Stomach (tissue), 9 donors: ENCODE measurements around the gene TIMELESS. TPM values are rescaled to one million over a fixed set of nuclear protein-coding genes. Genes with fewer than 3 reads are reported as not detected.

Source experiments
- DNase-seq, 2 donors: peaks; one replicate each; pipeline versions ENCODE4 v3.0.0 to v3.0.0-alpha.2; 2013 to 2019
- H3K27ac ChIP-seq, 5 donors: fragments of 200-600 bp in 4 of 5; sonication (generic) in 4 of 5; one replicate each; pipeline ENCODE4 v1.5.1; 2013 to 2019; ENCODE audit warnings: mild to moderate bottlenecking in 1 of 5, moderate library complexity in 1 of 5
- H3K27me3 ChIP-seq, 3 donors: fragments of 200-600 bp; sonication (generic); one replicate each; pipeline ENCODE4 v1.5.1; 2017 to 2019; ENCODE audit warnings: mixed run types in 1 of 3
- H3K36me3 ChIP-seq, 4 donors: fragments of 200-600 bp; sonication (generic); 1 replicate in 3 of 4; 2 replicates in 1 of 4; pipeline ENCODE4 v1.5.1; 2016 to 2019
- H3K4me1 ChIP-seq, 4 donors: fragments of 200-600 bp; sonication (generic); one replicate each; pipeline ENCODE4 v1.5.1; 2016 to 2019
- H3K4me3 ChIP-seq, 4 donors: fragments of 200-600 bp; sonication (generic) in 3 of 4; one replicate each; pipeline ENCODE4 v1.5.1; 2016 to 2019; ENCODE audit warnings: mild to moderate bottlenecking in 1 of 4
- H3K9me3 ChIP-seq, 4 donors: fragments of 200-600 bp; sonication (generic); one replicate each; pipeline ENCODE4 v1.5.1; 2016 to 2019
- CTCF ChIP-seq, 7 experiments: fragments of 450-650 bp in 4 of 7; fragments of 200-600 bp in 3 of 7; sonication (generic) in 3 of 7; IDR thresholded peaks; one replicate each; pipeline ENCODE4 v1.5.1; 2016 to 2019; ENCODE audit warnings: antibody characterized with exemption in 7 of 7, control low read depth in 2 of 7, mild to moderate bottlenecking in 1 of 7
- EP300 ChIP-seq: sonication (generic); formaldehyde crosslinking; IDR thresholded peaks from one replicate; pipeline ENCODE4 v1.6.1; 2017; ENCODE audit warnings: antibody characterized with exemption
- POLR2A ChIP-seq, 4 donors: fragments of 450-650 bp; IDR thresholded peaks; one replicate each; pipeline ENCODE4 v1.6.1; 2016; ENCODE audit warnings: antibody characterized with exemption in 4 of 4, control low read depth in 2 of 4, mild to moderate bottlenecking in 1 of 4, moderate library complexity in 1 of 4
- POLR2AphosphoS5 ChIP-seq, 3 donors: sonication (generic); formaldehyde crosslinking; IDR thresholded peaks; one replicate each; pipeline ENCODE4 v1.6.1; 2016; ENCODE audit warnings: antibody characterized with exemption in 3 of 3
- WGBS, 5 donors: extraction: QIAGEN DNeasy Blood & Tissue Kit in 3 of 5; methylation state at CpG; one replicate each; pipeline versions ENCODE4 v1.1.5 to v1.1.7; 2013 to 2018; 5-methylcytosine and 5-hydroxymethylcytosine counted together
- intact Hi-C: fragments of 100-400 bp; cut with DNase I; formaldehyde crosslinking; loops from one replicate; pipeline ENCODE4 v1.15.1; 2023; ENCODE audit warnings: low total_unique reads
- polyA plus RNA-seq, 3 donors: library from polyadenylated mRNA; stranded (reverse); fragments of 200-250 nt; gene quantifications; one replicate each; pipeline ENCODE4 v1.2.3, GENCODE V29; 2013
- total RNA-seq, 5 donors: library from RNA; depleted of rRNA; stranded (reverse); fragments of >200 nt; gene quantifications; one replicate each; pipeline versions ENCODE4 v1.1.0 to v1.2.3, GENCODE V29; 2014 to 2016
- donor health status: healthy with polysubstance abuse.
- donor health status: Bipolar disorder and iron deficiency.
- donor health status: healthy.

TIMELESS gene
- total and polyA plus RNA-seq, 8 donors, result 3.8 to 64.7 (median 6.3) TPM

GRCh38 chr12:56434828-56435227, 14.4 kb downstream of the TIMELESS start:
- Histone ChIP-seq H3K27me3 (no peaks in the 10 kb centered on the region), H3K4me1 (no peaks in the 10 kb centered on the region), H3K9me3 (no peaks in the 10 kb centered on the region), H3K4me3 (no peak overlapping the region), H3K27ac (no peak overlapping the region), H3K36me3 (peaks cover 3 to 31% (median 28%) of the 10 kb centered on the region in 4 donors)
- intact Hi-C loops, result no loop called here
- no peak for DNase-seq
- TF ChIP-seq POLR2AphosphoS5 (IDR thresholded peaks at IDR 0.05), result no peak
- no peak for TF ChIP-seq EP300
- no peak for TF ChIP-seq CTCF (IDR thresholded peaks at IDR 0.05)
- TF ChIP-seq POLR2A (IDR thresholded peaks at IDR 0.05), result no peak
- WGBS, 5 donors, result 92 to 96% (median 95%) methylated on average over 6 of the region's 6 CpGs

- no peak for DNase-seq
- Histone ChIP-seq H3K4me1 (no peaks in the 10 kb centered on the region), H3K27ac (no peak overlapping the region), H3K36me3 (peaks cover 4 to 60% (median 53%) of the 10 kb centered on the region in 4 donors), H3K4me3 (no peak overlapping the region), H3K9me3 (no peaks in the 10 kb centered on the region), H3K27me3 (no peaks in the 10 kb centered on the region)
- intact Hi-C loops, result no loop called here
- TF ChIP-seq POLR2AphosphoS5 (IDR thresholded peaks at IDR 0.05), result no peak
- no peak for TF ChIP-seq CTCF (IDR thresholded peaks at IDR 0.05)
- no peak for TF ChIP-seq EP300
- TF ChIP-seq POLR2A (IDR thresholded peaks at IDR 0.05), result no peak
- 95 to 98% (median 98%) methylated on average over 3 of the region's 3 CpGs for WGBS, 5 donors
These were observed 17.4 kb downstream of the TIMELESS start for GRCh38 chr12:56431850-56432249.

GRCh38 chr12:56431288-56431687, 17.9 kb downstream of the TIMELESS start:
- H3K36me3 ChIP-seq, result peaks cover 4 to 64% (median 53%) of the 10 kb centered on the region in 4 donors
- H3K4me3 ChIP-seq, result no peak overlapping the region
- intact Hi-C loops, result no loop called here
- H3K27ac ChIP-seq, result no peak overlapping the region
- no peaks in the 10 kb centered on the region for H3K9me3 ChIP-seq
- WGBS, 5 donors, result 96 to 98% (median 98%) methylated on average over 11 of the region's 11 CpGs
- H3K27me3 ChIP-seq, result no peaks in the 10 kb centered on the region
- DNase-seq, result no peak
- TF ChIP-seq EP300 (no peak), CTCF (IDR thresholded peaks at IDR 0.05) (no peak), POLR2A (IDR thresholded peaks at IDR 0.05) (no peak), POLR2AphosphoS5 (IDR thresholded peaks at IDR 0.05) (no peak)
- no peaks in the 10 kb centered on the region for H3K4me1 ChIP-seq

- H3K27ac ChIP-seq, result no peak overlapping the region
- no peak for DNase-seq
- H3K4me3 ChIP-seq, result no peak overlapping the region
- no peaks in the 10 kb centered on the region for H3K4me1 ChIP-seq
- intact Hi-C loops, result no loop called here
- WGBS, 5 donors, result 57 to 64% (median 61%) methylated on average over 3 of the region's 3 CpGs
- TF ChIP-seq POLR2AphosphoS5 (IDR thresholded peaks at IDR 0.05) (no peak), CTCF (IDR thresholded peaks at IDR 0.05) (no peak), POLR2A (IDR thresholded peaks at IDR 0.05) (no peak), EP300 (no peak)
- peaks cover 12 to 90% (median 79%) of the 10 kb centered on the region in 4 donors for H3K36me3 ChIP-seq
- no peaks in the 10 kb centered on the region for H3K9me3 ChIP-seq
- no peaks in the 10 kb centered on the region for H3K27me3 ChIP-seq
These were observed 23.2 kb downstream of the TIMELESS start for GRCh38 chr12:56425940-56426438.
